ENCODE data around the gene GALNT18. TPM values are rescaled to one million over a fixed set of nuclear protein-coding genes. Genes with fewer than 3 reads are reported as not detected.
A peak's percentile ranks its signal among the peaks of the same experiment; 100 is the strongest.

Gene GALNT18
- total RNA-seq, 8 experiments from 2014 or later, result 5.3 to 13.2 (median 8.2) TPM

DNA sequence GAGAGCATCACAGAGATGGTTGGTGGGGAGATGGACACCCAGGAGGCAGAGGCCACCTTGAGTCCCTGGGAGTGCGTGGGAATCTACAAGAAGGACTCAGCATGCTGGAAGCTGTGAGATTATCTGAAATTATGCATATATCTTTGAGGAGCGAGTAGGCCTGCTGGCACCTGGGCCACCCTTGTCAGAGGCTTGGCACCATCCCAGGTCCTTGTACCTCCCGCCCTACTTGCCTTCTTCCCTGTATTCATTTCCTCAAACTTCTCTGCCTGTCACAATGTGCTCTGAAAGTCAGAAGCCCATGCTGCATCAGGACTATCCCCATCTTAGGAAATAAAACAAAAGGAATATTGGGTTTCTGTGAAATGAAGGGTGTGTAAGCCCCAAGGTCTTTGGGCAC, 135.8 kb downstream of the GALNT18 start:
- no peak overlapping the region for H3K4me3 ChIP-seq
- WGBS, 10 experiments, result 75 to 100% (median 100%) methylated on average over 1 to 3 of the region's 3 CpGs; no CpG with 5 or more reads in 4 of the 10 experiments
- no peak overlapping the region for H3K27ac ChIP-seq
- in situ Hi-C loops (cut with MboI; ENCODE audit: low pct_unique_long_range_greater_than_20kb in 2 of 9, low sequenced_read_pairs in 9 of 9, unreplicated experiment in 9 of 9), result no loop called here
- ATAC-seq (replicated peaks in 6 of 8), result no peak
- H3K4me1 ChIP-seq (replicated peaks in 1 of 2), result peaks cover 0 to 3% of the 10 kb centered on the region in 2 donors

- 49 to 93% (median 77%) methylated on average over 2 to 7 of the region's 11 CpGs; no CpG with 5 or more reads in 2 of the 10 experiments for WGBS, 10 experiments
- ATAC-seq (replicated peaks in 6 of 8), result no peak
- H3K4me3 ChIP-seq, result no peak overlapping the region
- no peak overlapping the region for H3K27ac ChIP-seq
- H3K4me1 ChIP-seq (replicated peaks in 1 of 2), result peaks cover 0 to 3% of the 10 kb centered on the region in 2 donors
- in situ Hi-C loops (cut with MboI; ENCODE audit: low pct_unique_long_range_greater_than_20kb in 2 of 9, low sequenced_read_pairs in 9 of 9, unreplicated experiment in 9 of 9), result no loop called here
Observed at GRCh38 chr11:11483627-11484026, 138.2 kb downstream of the GALNT18 start.

GRCh38 chr11:11482730-11483129, 139.1 kb downstream of the GALNT18 start:
- H3K4me3 ChIP-seq, result no peak overlapping the region
- in situ Hi-C loops (cut with MboI; ENCODE audit: low pct_unique_long_range_greater_than_20kb in 2 of 9, low sequenced_read_pairs in 9 of 9, unreplicated experiment in 9 of 9), result no loop called here
- H3K4me1 ChIP-seq (replicated peaks in 1 of 2), result peaks cover 0 to 3% of the 10 kb centered on the region in 2 donors
- H3K27ac ChIP-seq, result no peak overlapping the region
- 17 to 100% (median 78%) methylated on average over 1 to 3 of the region's 3 CpGs; no CpG with 5 or more reads in 4 of the 10 experiments for WGBS, 10 experiments
- ATAC-seq (replicated peaks in 6 of 8), result peak in 2 of 8 experiments; percentile 47 to 51

GRCh38 chr11:11481371-11481770, 140.4 kb downstream of the GALNT18 start:
- in situ Hi-C loops (cut with MboI; ENCODE audit: low pct_unique_long_range_greater_than_20kb in 2 of 9, low sequenced_read_pairs in 9 of 9, unreplicated experiment in 9 of 9), result no loop called here

DNA sequence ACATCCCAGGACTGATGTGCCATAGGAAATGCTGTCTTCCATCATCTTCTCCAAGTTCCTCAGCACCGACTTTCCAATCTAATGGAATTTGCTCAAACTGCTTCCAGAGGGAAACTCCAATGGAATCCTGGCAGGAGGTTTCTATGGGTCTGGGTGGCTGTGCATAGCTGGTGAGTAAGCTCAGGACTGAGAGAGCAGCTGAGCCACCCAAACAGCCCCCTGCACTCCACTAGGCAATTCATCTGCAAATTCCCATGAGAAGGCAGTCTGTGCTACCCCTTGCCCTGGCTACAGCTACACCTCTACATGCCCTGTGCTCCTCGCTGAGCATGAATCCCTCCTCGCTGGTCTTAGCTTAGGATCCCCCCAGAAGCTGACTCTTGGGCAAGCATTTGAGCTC, 140.8 kb downstream of the GALNT18 start:
- WGBS, 10 experiments, result 0 to 100% (median 100%) methylated on average over 1 to 2 of the region's 3 CpGs; no CpG with 5 or more reads in 5 of the 10 experiments
- ATAC-seq (replicated peaks in 6 of 8), result peak in 3 of 8 experiments; percentile 32 to 52 (median 42)
- Histone ChIP-seq H3K4me1 (replicated peaks in 1 of 2) (peaks cover 0 to 3% of the 10 kb centered on the region in 2 donors), H3K4me3 (no peak overlapping the region), H3K27ac (no peak overlapping the region)
- in situ Hi-C loops (cut with MboI; ENCODE audit: low pct_unique_long_range_greater_than_20kb in 2 of 9, low sequenced_read_pairs in 9 of 9, unreplicated experiment in 9 of 9), result no loop called here

More at GRCh38 chr11:11481371-11481770, 140.4 kb downstream of the GALNT18 start:
- Histone ChIP-seq H3K4me1 (replicated peaks in 1 of 2) (peaks cover 0 to 3% of the 10 kb centered on the region in 2 donors), H3K27ac (no peak overlapping the region), H3K4me3 (no peak overlapping the region)
- WGBS, 10 experiments, result 60 to 100% (median 83%) methylated on average over 1 to 2 of the region's 4 CpGs; no CpG with 5 or more reads in 4 of the 10 experiments
- peak in 5 of 8 experiments; percentile 47 to 95 (median 75) for ATAC-seq (replicated peaks in 6 of 8)

GRCh38 chr11:11478687-11479086, 143.1 kb downstream of the GALNT18 start:
- no peak for ATAC-seq (replicated peaks in 6 of 8)
- WGBS, 10 experiments, result 38 to 87% (median 79%) methylated on average over 1 to 11 of the region's 12 CpGs; no CpG with 5 or more reads in 2 of the 10 experiments

GRCh38 chr11:11477695-11478420, 143.9 kb downstream of the GALNT18 start:
- H3K27ac ChIP-seq, result no peak overlapping the region
- H3K4me1 ChIP-seq (replicated peaks in 1 of 2), result peaks cover 0 to 3% of the 10 kb centered on the region in 2 donors
- 45 to 100% (median 79%) methylated on average over 1 to 2 of the region's 2 CpGs; no CpG with 5 or more reads in 2 of the 10 experiments for WGBS, 10 experiments
- ATAC-seq (replicated peaks in 6 of 8), result no peak
- no peak overlapping the region for H3K4me3 ChIP-seq
- in situ Hi-C loops (cut with MboI; ENCODE audit: low pct_unique_long_range_greater_than_20kb in 2 of 9, low sequenced_read_pairs in 9 of 9, unreplicated experiment in 9 of 9), result no loop called here

More at GRCh38 chr11:11478687-11479086, 143.1 kb downstream of the GALNT18 start:
- Histone ChIP-seq H3K4me3 (no peak overlapping the region), H3K4me1 (replicated peaks in 1 of 2) (peaks cover 0 to 3% of the 10 kb centered on the region in 2 donors), H3K27ac (no peak overlapping the region)
- in situ Hi-C loops (cut with MboI; ENCODE audit: low pct_unique_long_range_greater_than_20kb in 2 of 9, low sequenced_read_pairs in 9 of 9, unreplicated experiment in 9 of 9), result no loop called here

- Histone ChIP-seq H3K4me1 (replicated peaks in 1 of 2) (peaks cover 0 to 4% of the 10 kb centered on the region in 2 donors), H3K4me3 (no peak overlapping the region), H3K27ac (no peak overlapping the region)
- 61 to 100% (median 88%) methylated on average over 1 to 4 of the region's 4 CpGs; no CpG with 5 or more reads in 5 of the 10 experiments for WGBS, 10 experiments
- in situ Hi-C loops (cut with MboI; ENCODE audit: low pct_unique_long_range_greater_than_20kb in 2 of 9, low sequenced_read_pairs in 9 of 9, unreplicated experiment in 9 of 9), result no loop called here
- ATAC-seq (replicated peaks in 6 of 8), result no peak
Observed at GRCh38 chr11:11476971-11477645, 144.7 kb downstream of the GALNT18 start.

- H3K27ac ChIP-seq, result no peak overlapping the region
- WGBS, 10 experiments, result 22 to 100% (median 73%) methylated on average over 1 to 2 of the region's 2 CpGs; no CpG with 5 or more reads in 2 of the 10 experiments
- peaks cover 0 to 8% of the 10 kb centered on the region in 2 donors for H3K4me1 ChIP-seq (replicated peaks in 1 of 2)
- in situ Hi-C loops (cut with MboI; ENCODE audit: low pct_unique_long_range_greater_than_20kb in 2 of 9, low sequenced_read_pairs in 9 of 9, unreplicated experiment in 9 of 9), result no loop called here
- H3K4me3 ChIP-seq, result no peak overlapping the region
- ATAC-seq (replicated peaks in 6 of 8), result no peak
Observed at GRCh38 chr11:11476499-11476898, 145.3 kb downstream of the GALNT18 start.

DNA sequence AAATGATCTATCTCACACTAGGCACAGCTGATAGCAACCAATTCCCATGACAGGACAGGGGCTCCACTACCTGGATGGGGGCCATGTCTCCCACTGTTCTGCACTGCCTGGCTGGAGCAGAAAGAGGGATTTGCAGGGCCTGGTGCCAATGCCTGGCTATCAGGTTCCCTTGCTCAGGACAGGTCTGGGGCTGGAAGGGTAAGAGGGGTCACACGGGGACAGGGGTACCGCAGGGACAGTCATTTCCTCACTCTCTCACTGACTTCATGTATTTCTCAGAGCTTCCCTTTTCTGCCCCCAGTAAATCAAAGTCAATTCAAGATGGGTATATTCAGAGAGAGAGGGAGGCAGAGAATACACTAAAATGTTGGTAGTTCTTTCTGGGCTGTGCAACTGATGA, 149.7 kb downstream of the GALNT18 start:
- peak in 2 of 8 experiments; percentile 16 to 21 for ATAC-seq (replicated peaks in 6 of 8)
- H3K4me3 ChIP-seq, result no peak overlapping the region
- WGBS, 10 experiments, result 80% methylated on average over 1 to 2 of the region's 2 CpGs; no CpG with 5 or more reads in 8 of the 10 experiments
- in situ Hi-C loops (cut with MboI; ENCODE audit: low pct_unique_long_range_greater_than_20kb in 2 of 9, low sequenced_read_pairs in 9 of 9, unreplicated experiment in 9 of 9), result no loop called here
- H3K4me1 ChIP-seq (replicated peaks in 1 of 2), result peaks cover 0 to 5% of the 10 kb centered on the region in 2 donors
- H3K27ac ChIP-seq, result no peak overlapping the region

DNA sequence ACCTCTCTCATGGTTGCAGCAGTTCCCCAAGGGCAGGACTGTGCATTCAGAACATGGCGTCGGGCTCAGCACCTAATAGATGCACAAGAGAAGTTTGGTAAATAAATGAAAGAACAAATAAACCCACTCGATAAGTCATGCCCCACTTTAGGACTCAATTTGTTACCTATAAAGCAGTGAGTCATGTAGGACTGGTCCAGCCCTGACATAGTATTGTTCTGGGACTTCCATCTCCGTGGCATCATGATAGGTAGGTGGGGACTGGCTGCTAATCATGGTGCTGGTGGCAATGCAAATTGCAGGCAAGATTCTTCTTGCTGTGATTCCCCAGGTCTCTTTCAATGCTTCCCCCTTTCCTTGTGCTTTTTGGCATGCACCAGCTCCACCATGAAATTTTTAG, 150.6 kb downstream of the GALNT18 start:
- Histone ChIP-seq H3K27ac (no peak overlapping the region), H3K4me3 (no peak overlapping the region), H3K4me1 (replicated peaks in 1 of 2) (peaks cover 9 to 12% of the 10 kb centered on the region in 2 donors)
- WGBS, 10 experiments, result 0 to 100% (median 74%) methylated on average over 1 to 3 of the region's 4 CpGs; no CpG with 5 or more reads in 1 of the 10 experiments
- ATAC-seq (replicated peaks in 6 of 8), result no peak
- in situ Hi-C loops (cut with MboI; ENCODE audit: low pct_unique_long_range_greater_than_20kb in 2 of 9, low sequenced_read_pairs in 9 of 9, unreplicated experiment in 9 of 9), result no loop called here

DNA sequence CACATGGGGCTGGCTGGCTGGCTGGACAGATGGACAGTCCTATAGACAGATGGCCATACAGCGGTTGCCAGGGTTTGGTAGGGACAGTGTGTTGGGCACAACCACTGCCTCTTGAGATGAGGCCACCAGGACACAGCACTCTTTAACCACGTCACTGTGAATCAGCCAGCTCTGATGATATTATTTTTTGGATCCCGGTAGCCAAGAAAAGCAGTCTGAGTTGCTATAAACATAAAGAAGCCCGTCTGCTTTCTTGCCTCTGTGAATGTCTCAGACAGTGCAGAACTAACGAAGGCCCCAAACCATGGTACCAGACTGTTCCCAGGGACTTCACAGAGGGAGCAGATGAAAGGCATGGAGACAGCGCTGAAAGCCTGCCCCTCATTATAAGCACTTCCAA, 152.9 kb downstream of the GALNT18 start:
- Histone ChIP-seq H3K4me1 (replicated peaks in 1 of 2) (peaks cover 29 to 34% of the 10 kb centered on the region in 2 donors), H3K4me3 (no peak overlapping the region), H3K27ac (no peak overlapping the region)
- no peak for ATAC-seq (replicated peaks in 6 of 8)
- 20 to 100% (median 80%) methylated on average over 1 to 6 of the region's 6 CpGs; no CpG with 5 or more reads in 3 of the 10 experiments for WGBS, 10 experiments
- in situ Hi-C loops (cut with MboI; ENCODE audit: low pct_unique_long_range_greater_than_20kb in 2 of 9, low sequenced_read_pairs in 9 of 9, unreplicated experiment in 9 of 9), result no loop called here

- 95 to 100% (median 100%) methylated on average over 1 to 3 of the region's 4 CpGs; no CpG with 5 or more reads in 6 of the 10 experiments for WGBS, 10 experiments
Observed at GRCh38 chr11:11467312-11467711, 154.5 kb downstream of the GALNT18 start.

More at GRCh38 chr11:11467312-11467711, 154.5 kb downstream of the GALNT18 start:
- Histone ChIP-seq H3K27ac (no peak overlapping the region), H3K4me1 (replicated peaks in 1 of 2) (peaks cover 42 to 49% of the 10 kb centered on the region in 2 donors), H3K4me3 (no peak overlapping the region)
- in situ Hi-C loops (cut with MboI; ENCODE audit: low pct_unique_long_range_greater_than_20kb in 2 of 9, low sequenced_read_pairs in 9 of 9, unreplicated experiment in 9 of 9), result no loop called here
- ATAC-seq (replicated peaks in 6 of 8), result peak in 2 of 8 experiments; percentile 18 to 51
